Measurements from ENCODE around the gene DSP.

- TF ChIP-seq EZH2 (IDR thresholded peaks at IDR 0.05; ENCODE audit: borderline replicate concordance, insufficient read depth, low read length, poor library complexity, severe bottlenecking) (no peak), CTCF (IDR thresholded peaks at IDR 0.05; ENCODE audit: poor library complexity, severe bottlenecking) (no peak), SMC3 (conservative IDR thresholded peaks at IDR 0.05; ENCODE audit: poor library complexity) (no peak), POLR2AphosphoS5 (IDR thresholded peaks at IDR 0.05) (no peak), MXI1 (conservative IDR thresholded peaks at IDR 0.05; ENCODE audit: poor library complexity, severe bottlenecking) (no peak), RAD21 (conservative IDR thresholded peaks at IDR 0.05) (no peak), TAF1 (IDR thresholded peaks at IDR 0.05; ENCODE audit: low read depth) (no peak), REST (IDR thresholded peaks at IDR 0.05; ENCODE audit: borderline replicate concordance) (no peak)
These were observed 3.8 kb upstream of the DSP start for GRCh38 chr6:7537565-7538174.

All from neural cell (in vitro differentiated cells).